Ovary (tissue), 9 donors: Measurements from ENCODE around the gene ANKAR. TPM values are rescaled to one million over a fixed set of nuclear protein-coding genes. Genes with fewer than 3 reads are reported as not detected.

Experiments
- DNase-seq, 5 donors: peaks; one replicate each; pipeline ENCODE4 v3.0.0-alpha.2; 2019 to 2020
- H3K27ac ChIP-seq, 2 donors: fragments of 200-600 bp; one replicate each; pipeline versions ENCODE4 v1.5.1 to v1.8.0; 2019 to 2022
- H3K27me3 ChIP-seq: fragments of 200-600 bp; one replicate; pipeline ENCODE4 v1.8.0; 2022
- H3K36me3 ChIP-seq: fragments of 200-600 bp; sonication (generic); one replicate; pipeline ENCODE4 v1.5.1; 2019
- H3K4me1 ChIP-seq: one replicate; pipeline ENCODE4 v1.8.1; 2013; ENCODE audit warnings: mild to moderate bottlenecking, moderate library complexity; ENCODE audit not compliant: insufficient read depth
- H3K4me3 ChIP-seq: fragments of 200-600 bp; sonication (generic); one replicate; pipeline ENCODE4 v1.5.1; 2017
- H3K9me3 ChIP-seq, 2 donors: fragments of 200-600 bp in 1 of 2; sonication (generic) in 1 of 2; one replicate each; pipeline versions ENCODE4 v1.5.1 to v1.8.1; 2013 to 2019; ENCODE audit warnings: mild to moderate bottlenecking in 1 of 2, moderate library complexity in 1 of 2
- EP300 ChIP-seq: sonication (generic); formaldehyde crosslinking; IDR thresholded peaks from one replicate; pipeline ENCODE4 v1.6.1; 2017; ENCODE audit warnings: antibody characterized with exemption
- POLR2A ChIP-seq: fragments of 450-650 bp; IDR thresholded peaks from one replicate; pipeline ENCODE4 v1.6.1; 2017; ENCODE audit warnings: antibody characterized with exemption, mild to moderate bottlenecking, moderate library complexity
- WGBS, 3 donors: extraction: QIAGEN DNeasy Blood & Tissue Kit in 1 of 3; methylation state at CpG; one replicate each; pipeline versions ENCODE4 v1.1.5 to v1.1.7; 2013 to 2017; 5-methylcytosine and 5-hydroxymethylcytosine counted together
- intact Hi-C, 4 donors: fragments of 100-400 bp; cut with DNase I; formaldehyde crosslinking; loops; one replicate each; pipeline versions ENCODE4 v1.11.0 to v1.15.1; 2022 to 2023
- polyA plus RNA-seq, 2 donors: library from polyadenylated mRNA; stranded (reverse); fragments of 200-250 nt in 1 of 2; fragments of 350-450 nt in 1 of 2; fragmentation: Illumina TruSeq in 1 of 2; extraction: RNeasy Lipid Tissue Mini Kit (QIAGEN cat#74804) in 1 of 2; gene quantifications; one replicate each; pipeline ENCODE4 v1.2.3, GENCODE V29; 2013 to 2014
- total RNA-seq, 7 donors: library from RNA; depleted of rRNA in 2 of 7; stranded (reverse); fragments of >200 nt in 2 of 7; fragmentation: NEBNext Ultra II Directional in 3 of 7; extraction: Animal tissue kit (Norgen Biotek cat#: 25700) in 3 of 7; gene quantifications; one replicate each; pipeline versions ENCODE4 v1.1.0 to v1.2.4, GENCODE V29; 2016 to 2023
- TF ChIP-seq, protein P1 (sequence below), 3 donors: fragments of 450-650 bp in 2 of 3; fragments of 200-600 bp in 1 of 3; IDR thresholded peaks; one replicate each; pipeline versions ENCODE4 v1.5.1 to v1.8.0; 2016 to 2022; ENCODE audit warnings: antibody characterized with exemption in 3 of 3, mild to moderate bottlenecking in 1 of 3
- donor health status: DM: no; HTN: no; CAD: no; lungs with moderate emphysema.
- donor health status: DM: no; HTN: no; CAD: no.
- donor health status: Bipolar disorder and iron deficiency.
- donor health status: DM: yes; HTN: yes; CAD: no.
- donor health status: DM: no; HTN: no; CAD: no.
- donor health status: DM: yes; HTN: yes; CAD: no.

The ANKAR gene
- total and polyA plus RNA-seq, 9 donors = 3.6 to 23.2 (median 17.3) TPM

GRCh38 chr2:189696223-189696622 lies 21.8 kb downstream of the ANKAR start:
- no peak for DNase-seq
- H3K27me3 ChIP-seq = no peaks in the 10 kb centered on the region
- intact Hi-C loops = loop anchor here in 2 of 4 donors (5.0 kb wide), 1 partner anchor 34 kb away; the partner anchor contains the start of gene ASNSD1 (in 2 of the 2)
- 71 to 79% (median 74%) methylated on average over 3 of the region's 3 CpGs for WGBS, 3 donors
- TF ChIP-seq EP300 (no peak), POLR2A (no peak)
- TF ChIP-seq, protein P1, sequence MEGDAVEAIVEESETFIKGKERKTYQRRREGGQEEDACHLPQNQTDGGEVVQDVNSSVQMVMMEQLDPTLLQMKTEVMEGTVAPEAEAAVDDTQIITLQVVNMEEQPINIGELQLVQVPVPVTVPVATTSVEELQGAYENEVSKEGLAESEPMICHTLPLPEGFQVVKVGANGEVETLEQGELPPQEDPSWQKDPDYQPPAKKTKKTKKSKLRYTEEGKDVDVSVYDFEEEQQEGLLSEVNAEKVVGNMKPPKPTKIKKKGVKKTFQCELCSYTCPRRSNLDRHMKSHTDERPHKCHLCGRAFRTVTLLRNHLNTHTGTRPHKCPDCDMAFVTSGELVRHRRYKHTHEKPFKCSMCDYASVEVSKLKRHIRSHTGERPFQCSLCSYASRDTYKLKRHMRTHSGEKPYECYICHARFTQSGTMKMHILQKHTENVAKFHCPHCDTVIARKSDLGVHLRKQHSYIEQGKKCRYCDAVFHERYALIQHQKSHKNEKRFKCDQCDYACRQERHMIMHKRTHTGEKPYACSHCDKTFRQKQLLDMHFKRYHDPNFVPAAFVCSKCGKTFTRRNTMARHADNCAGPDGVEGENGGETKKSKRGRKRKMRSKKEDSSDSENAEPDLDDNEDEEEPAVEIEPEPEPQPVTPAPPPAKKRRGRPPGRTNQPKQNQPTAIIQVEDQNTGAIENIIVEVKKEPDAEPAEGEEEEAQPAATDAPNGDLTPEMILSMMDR (IDR thresholded peaks at IDR 0.05) = no peak
- no peaks in the 10 kb centered on the region for H3K9me3 ChIP-seq
- H3K4me1 ChIP-seq = no peaks in the 10 kb centered on the region
- H3K27ac ChIP-seq = no peak overlapping the region
- H3K4me3 ChIP-seq = no peak overlapping the region
- H3K36me3 ChIP-seq = no peaks in the 10 kb centered on the region

- Histone ChIP-seq H3K9me3 (no peaks in the 10 kb centered on the region), H3K4me3 (no peak overlapping the region), H3K4me1 (no peaks in the 10 kb centered on the region), H3K27ac (no peak overlapping the region), H3K36me3 (no peaks in the 10 kb centered on the region), H3K27me3 (no peaks in the 10 kb centered on the region)
- whole genome bisulfite sequencing, 3 donors = 33 to 41% (median 33%) methylated on average over 6 of the region's 6 CpGs
- intact Hi-C loops = loop anchor here in 2 of 4 donors (5.0 kb wide), 1 partner anchor 36 kb away; the partner anchor contains the start of gene ASNSD1 (in 2 of the 2)
- no peak for TF ChIP-seq POLR2A
- TF ChIP-seq, protein P1 (IDR thresholded peaks at IDR 0.05) = peak in 1 of 3 donors; percentile 43
- peak in 2 of 5 donors; percentile 32 to 60 for DNase-seq
These were observed 23.8 kb downstream of the ANKAR start for GRCh38 chr2:189698020-189698887.

- Histone ChIP-seq H3K36me3 (no peaks in the 10 kb centered on the region), H3K4me3 (no peak overlapping the region), H3K27me3 (no peaks in the 10 kb centered on the region), H3K27ac (no peak overlapping the region), H3K4me1 (no peaks in the 10 kb centered on the region), H3K9me3 (no peaks in the 10 kb centered on the region)
- DNase-seq = no peak
- intact Hi-C loops = no loop called here
- TF ChIP-seq EP300 = no peak
- TF ChIP-seq, protein P1 (IDR thresholded peaks at IDR 0.05) = no peak
- TF ChIP-seq POLR2A = no peak
- 45 to 48% (median 47%) methylated on average over 2 of the region's 2 CpGs for WGBS, 3 donors
These were observed 26.2 kb downstream of the ANKAR start for GRCh38 chr2:189700681-189701080.

- TF ChIP-seq, protein P1 (IDR thresholded peaks at IDR 0.05) = no peak
- no peak for TF ChIP-seq POLR2A
- no peak for TF ChIP-seq EP300
- Histone ChIP-seq H3K36me3 (no peaks in the 10 kb centered on the region), H3K9me3 (no peaks in the 10 kb centered on the region), H3K4me1 (no peaks in the 10 kb centered on the region), H3K27me3 (no peaks in the 10 kb centered on the region), H3K4me3 (no peak overlapping the region), H3K27ac (no peak overlapping the region)
- intact Hi-C loops = no loop called here
- no peak for DNase-seq
These were observed 27.6 kb downstream of the ANKAR start for GRCh38 chr2:189702071-189702470.
